Measurements from ENCODE around the gene GDPD3. TPM values are rescaled to one million over a fixed set of nuclear protein-coding genes. Genes with fewer than 3 reads are reported as not detected.

The GDPD3 gene
- total and polyA plus RNA-seq, 2 of the 13 experiments (the other 11 are each of a cell fraction or from before 2014, with no cell fraction given) = 18.7 to 20.6 TPM

GRCh38 chr16:30065102-30065942 lies 48.0 kb downstream of the GDPD3 start, which contains the start of gene ALDOA (continued):
- TF ChIP-seq PRDM10 (CRISPR knock-in tag; IDR thresholded peaks at IDR 0.05; ENCODE audit: low read depth) = peak; percentile 93
- peak; percentile 91 for TF ChIP-seq ZNF333 (CRISPR knock-in tag; IDR thresholded peaks at IDR 0.05; ENCODE audit: borderline replicate concordance)
- peak; percentile 98 for TF ChIP-seq MAX (IDR thresholded peaks at IDR 0.05)
- TF ChIP-seq ELF4 (CRISPR knock-in tag; IDR thresholded peaks at IDR 0.05; ENCODE audit: borderline replicate concordance) = peak; percentile 91
- 0 out of 2 replicates have a peak, but pooled peaks have one; percentile 28 for TF ChIP-seq SP1 (IDR thresholded peaks at IDR 0.05)
- peak; percentile 86; the same call in 1 of the 2 replicates for TF ChIP-seq SP1 (CRISPR knock-in tag; IDR thresholded peaks at IDR 0.05)
- peak; percentile 85; the same call in 1 of the 2 replicates for TF ChIP-seq NFKB2 (CRISPR knock-in tag; IDR thresholded peaks at IDR 0.05; ENCODE audit: borderline replicate concordance)
- TF ChIP-seq ZNF547 (CRISPR knock-in tag; IDR thresholded peaks at IDR 0.05) = peak; percentile 88
- no peak for TF ChIP-seq DDIT3 (CRISPR knock-in tag; IDR thresholded peaks at IDR 0.05)
- TF ChIP-seq HMG20B (CRISPR knock-in tag; conservative IDR thresholded peaks at IDR 0.05) = peak; percentile 68
- TF ChIP-seq KDM2A (CRISPR knock-in tag; IDR thresholded peaks at IDR 0.05; ENCODE audit: borderline replicate concordance, low read depth) = peak; percentile 94
- TF ChIP-seq IRF9 (CRISPR knock-in tag; IDR thresholded peaks at IDR 0.05; ENCODE audit: borderline replicate concordance) = peak; percentile 92
- TF ChIP-seq CENPX (CRISPR knock-in tag; IDR thresholded peaks at IDR 0.05) = no peak
- TF ChIP-seq GMEB2 (CRISPR knock-in tag; IDR thresholded peaks at IDR 0.05; ENCODE audit: low read depth) = peak; percentile 68
- peak; percentile 94; the same call in 1 of the 2 replicates for TF ChIP-seq HIVEP1 (CRISPR knock-in tag; IDR thresholded peaks at IDR 0.05)
- peak; percentile 97 for TF ChIP-seq TFDP2 (CRISPR knock-in tag; IDR thresholded peaks at IDR 0.05)
- TF ChIP-seq ZSCAN21 (CRISPR knock-in tag; IDR thresholded peaks at IDR 0.05; ENCODE audit: borderline replicate concordance) = peak; percentile 96
- TF ChIP-seq ARID3A (IDR thresholded peaks at IDR 0.05; ENCODE audit: low read depth, low read length) = no peak; the same call in 1 of the 2 replicates

Measured in HepG2 (cell line).